B cell (primary cell): Measurements from ENCODE around the gene MVB12B. TPM values are rescaled to one million over a fixed set of nuclear protein-coding genes. Genes with fewer than 3 reads are reported as not detected.

Experiments
- ATAC-seq: fragments of 200-7000 bp; cut with Tn5 transposase; one replicate; pipeline ENCODE4 v1.10.0; 2021; ENCODE audit warnings: low read depth, mild to moderate bottlenecking, moderate number of reproducible peaks, moderate library complexity
- CTCF ChIA-PET: fragments of 350-600 bp; sonication (Branson Sonifier 250); formaldehyde crosslinking; loops from one replicate; lab custom pipeline; 2021; ENCODE audit warnings: antibody characterized with exemption, inconsistent platforms; lab: Charles Lee
- POLR2A ChIA-PET: fragments of 350-600 bp; sonication (Branson Sonifier 250); formaldehyde crosslinking; loops from one replicate; lab custom pipeline; 2021; ENCODE audit warnings: antibody characterized with exemption; lab: Charles Lee
- DNase-seq: peaks from one replicate; pipeline ENCODE4 v3.0.0; 2013
- H2AFZ ChIP-seq: 2 replicates; pipeline ENCODE4 v1.6.1; 2012; ENCODE audit warnings: mild to moderate bottlenecking, low read depth, low read length; ENCODE audit not compliant: insufficient read depth, poor library complexity, severe bottlenecking
- H3K27ac ChIP-seq, 2 donors: 1 replicate in 1 of 2; 2 replicates in 1 of 2; pipeline ENCODE4 v1.5.1; 2012 to 2013; ENCODE audit warnings: low read length in 2 of 2, mild to moderate bottlenecking in 2 of 2, moderate library complexity in 1 of 2
- H3K27me3 ChIP-seq, 4 experiments: fragments of 200-600 bp in 1 of 4; sonication (generic) in 1 of 4; replicated peaks in 1 of 4; 1 replicate in 2 of 4; 2 replicates in 2 of 4; pipeline versions ENCODE4 v1.6.1 to v1.7.0; 2013 to 2016; ENCODE audit warnings: low read length in 3 of 4, mild to moderate bottlenecking in 2 of 4, mixed read lengths in 1 of 4, moderate library complexity in 1 of 4; ENCODE audit not compliant: insufficient read depth in 4 of 4, control insufficient read depth in 3 of 4; ENCODE audit errors: control extremely low read depth in 1 of 4
- H3K36me3 ChIP-seq, 2 experiments: replicated peaks in 1 of 2; 1 replicate in 1 of 2; 2 replicates in 1 of 2; pipeline versions ENCODE4 v1.6.1 to v1.7.1; 2013; ENCODE audit warnings: low read length in 1 of 2; ENCODE audit not compliant: insufficient read depth in 2 of 2, control insufficient read depth in 1 of 2; ENCODE audit errors: control extremely low read depth in 1 of 2, extremely low read depth in 1 of 2
- H3K4me1 ChIP-seq, 2 donors: fragments of 200-600 bp in 1 of 2; sonication (generic) in 1 of 2; 1 replicate in 1 of 2; 2 replicates in 1 of 2; pipeline versions ENCODE4 v1.5.1 to v1.6.1; 2013 to 2017; ENCODE audit warnings: low read length in 2 of 2; ENCODE audit not compliant: control insufficient read depth in 2 of 2, insufficient read depth in 2 of 2
- H3K4me2 ChIP-seq: replicated peaks from 2 replicates; pipeline ENCODE3; 2012; ENCODE audit warnings: mild to moderate bottlenecking, low read depth, low read length; ENCODE audit not compliant: poor library complexity, severe bottlenecking
- H3K4me3 ChIP-seq, 5 experiments: fragments of 200-600 bp in 1 of 5; sonication (generic) in 1 of 5; 1 replicate in 3 of 5; 2 replicates in 2 of 5; pipeline versions ENCODE4 v1.5.1 to v1.7.0; 2011 to 2016; ENCODE audit warnings: low read length in 4 of 5, mild to moderate bottlenecking in 4 of 5, low read depth in 2 of 5, control low read depth in 1 of 5, moderate library complexity in 1 of 5; ENCODE audit not compliant: insufficient read depth in 1 of 5; ENCODE audit errors: control extremely low read depth in 1 of 5, extremely low read depth in 1 of 5
- H3K79me2 ChIP-seq: fragments of 200-600 bp; sonication (generic); one replicate; pipeline ENCODE4 v1.6.0; 2016; ENCODE audit warnings: low read length; ENCODE audit not compliant: control insufficient read depth, insufficient read depth
- H3K9ac ChIP-seq: fragments of 200-600 bp; sonication (generic); 2 replicates; pipeline ENCODE4 v1.6.1; 2017; ENCODE audit warnings: mild to moderate bottlenecking, low read length, moderate library complexity
- H3K9me3 ChIP-seq, 3 donors: one replicate each; pipeline versions ENCODE4 v1.6.1 to v1.7.1; 2013; ENCODE audit warnings: low read length in 2 of 3; ENCODE audit not compliant: control insufficient read depth in 2 of 3, insufficient read depth in 1 of 3; ENCODE audit errors: control extremely low read depth in 1 of 3
- H4K20me1 ChIP-seq: 2 replicates; pipeline ENCODE4 v1.6.0; 2012; ENCODE audit warnings: mild to moderate bottlenecking, low read length; ENCODE audit not compliant: insufficient read depth, control insufficient read depth, poor library complexity, severe bottlenecking
- H3K27ac Mint-ChIP-seq: one replicate; pipeline ENCODE4 v1.8.0; 2021; ENCODE audit warnings: mixed read lengths
- H3K27me3 Mint-ChIP-seq: one replicate; pipeline ENCODE4 v1.8.0; 2021; ENCODE audit warnings: mixed read lengths
- H3K4me1 Mint-ChIP-seq: one replicate; pipeline ENCODE4 v1.8.0; 2021; ENCODE audit warnings: mixed read lengths
- H3K4me3 Mint-ChIP-seq: one replicate; pipeline ENCODE4 v1.8.0; 2021; ENCODE audit warnings: mixed read lengths
- H3K9me3 Mint-ChIP-seq: one replicate; pipeline ENCODE4 v1.8.0; 2022; ENCODE audit warnings: mixed read lengths; ENCODE audit not compliant: insufficient read depth
- EZH2 ChIP-seq: IDR thresholded peaks from 2 replicates; pipeline ENCODE4 v1.6.1; 2012; ENCODE audit warnings: borderline replicate concordance, low read depth, mild to moderate bottlenecking, moderate library complexity, low read length; ENCODE audit not compliant: insufficient read depth, poor library complexity, severe bottlenecking
- WGBS: methylation state at CpG from one replicate; pipeline ENCODE4 v1.1.5; 2013; ENCODE audit warnings: missing lambda C conversion rate; ENCODE audit not compliant: insufficient coverage; 5-methylcytosine and 5-hydroxymethylcytosine counted together
- intact Hi-C: fragments of 100-400 bp; cut with micrococcal nuclease; formaldehyde crosslinking; loops from one replicate; pipeline ENCODE4 v1.10.0; 2022
- polyA plus RNA-seq: library from polyadenylated mRNA; depleted of rRNA; stranded (reverse); fragments of >200 nt; gene quantifications from 2 replicates; pipeline ENCODE4 v1.2.3, GENCODE V29; 2012
- total RNA-seq, 2 donors: library from RNA; stranded (reverse); fragments of 120-200 nt in 1 of 2; gene quantifications; 1 replicate in 1 of 2; 2 replicates in 1 of 2; pipeline versions ENCODE4 v1.2.3 to v1.2.4, GENCODE V29; 2013 to 2022
- TF ChIP-seq, protein P1 (sequence below): fragments of 200-600 bp; IDR thresholded peaks from one replicate; pipeline ENCODE4 v1.8.0; 2022; ENCODE audit warnings: antibody characterized with exemption, mild to moderate bottlenecking

The MVB12B gene
- total and polyA plus RNA-seq, 2 donors (not counting 1 experiment from before 2014, with no cell fraction given): 1.2 to 9.8 TPM

DNA sequence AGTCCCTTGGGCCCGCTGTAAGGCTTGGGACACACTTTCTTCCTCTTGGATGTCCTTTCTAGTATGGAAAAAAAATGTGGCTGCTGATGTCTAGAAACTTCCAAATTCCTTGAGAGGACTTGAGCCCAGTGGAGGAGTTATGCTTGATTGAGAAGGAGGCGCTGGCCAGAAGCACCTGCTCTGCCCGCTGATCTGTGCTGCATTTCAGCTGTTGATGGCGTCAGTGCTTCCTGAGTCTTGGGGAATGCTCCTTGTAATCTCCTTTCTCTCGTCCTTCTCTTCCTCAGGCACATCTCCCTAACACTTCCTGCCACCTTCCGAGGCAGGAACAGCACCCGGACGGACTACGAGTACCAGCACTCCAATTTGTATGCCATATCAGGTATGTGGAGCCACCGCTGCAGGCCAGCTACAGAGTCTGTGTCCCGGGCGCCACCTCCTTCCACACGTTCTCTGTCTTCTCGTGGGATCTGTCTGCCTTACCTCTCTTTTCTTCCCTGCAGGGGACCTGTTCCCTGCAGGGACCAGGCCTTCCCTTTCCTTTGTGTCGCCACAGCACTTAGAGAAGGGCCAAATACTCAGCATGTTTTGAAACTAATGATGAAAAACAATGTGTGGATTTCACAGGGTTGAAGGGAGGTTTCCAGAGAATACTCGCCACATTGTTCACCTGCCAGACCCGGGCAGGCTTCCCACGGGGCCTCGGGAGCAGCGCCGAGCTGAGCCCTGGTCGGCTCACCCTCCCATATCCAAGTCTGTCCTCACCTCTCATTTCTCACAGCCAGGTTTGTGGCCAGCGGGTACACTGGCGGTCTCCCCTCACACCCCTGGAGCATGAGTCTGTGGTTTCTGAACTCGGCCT is 95.2 kb downstream of the MVB12B start:
- Histone ChIP-seq H3K9me3 (no peaks in the 10 kb centered on the region), H3K4me1 (no peaks in the 10 kb centered on the region), H3K4me3 (no peak overlapping the region), H3K79me2 (no peaks in the 10 kb centered on the region), H3K27ac (no peak overlapping the region), H3K9ac (no peak overlapping the region), H3K4me2 (no peak overlapping the region), H2AFZ (no peak overlapping the region), H4K20me1 (no peaks in the 10 kb centered on the region), H3K27me3 (no peaks in the 10 kb centered on the region), H3K36me3 (no peaks in the 10 kb centered on the region)
- H3K27me3 Mint-ChIP-seq: peaks cover 10% of the 10 kb centered on the region
- WGBS: 79% methylated on average over 16 of the region's 25 CpGs
- TF ChIP-seq, protein P1, sequence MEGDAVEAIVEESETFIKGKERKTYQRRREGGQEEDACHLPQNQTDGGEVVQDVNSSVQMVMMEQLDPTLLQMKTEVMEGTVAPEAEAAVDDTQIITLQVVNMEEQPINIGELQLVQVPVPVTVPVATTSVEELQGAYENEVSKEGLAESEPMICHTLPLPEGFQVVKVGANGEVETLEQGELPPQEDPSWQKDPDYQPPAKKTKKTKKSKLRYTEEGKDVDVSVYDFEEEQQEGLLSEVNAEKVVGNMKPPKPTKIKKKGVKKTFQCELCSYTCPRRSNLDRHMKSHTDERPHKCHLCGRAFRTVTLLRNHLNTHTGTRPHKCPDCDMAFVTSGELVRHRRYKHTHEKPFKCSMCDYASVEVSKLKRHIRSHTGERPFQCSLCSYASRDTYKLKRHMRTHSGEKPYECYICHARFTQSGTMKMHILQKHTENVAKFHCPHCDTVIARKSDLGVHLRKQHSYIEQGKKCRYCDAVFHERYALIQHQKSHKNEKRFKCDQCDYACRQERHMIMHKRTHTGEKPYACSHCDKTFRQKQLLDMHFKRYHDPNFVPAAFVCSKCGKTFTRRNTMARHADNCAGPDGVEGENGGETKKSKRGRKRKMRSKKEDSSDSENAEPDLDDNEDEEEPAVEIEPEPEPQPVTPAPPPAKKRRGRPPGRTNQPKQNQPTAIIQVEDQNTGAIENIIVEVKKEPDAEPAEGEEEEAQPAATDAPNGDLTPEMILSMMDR: no peak
- no peak for TF ChIP-seq EZH2
- CTCF ChIA-PET: no interaction called here
- H3K4me1 Mint-ChIP-seq: no peaks in the 10 kb centered on the region
- DNase-seq: no peak
- H3K9me3 Mint-ChIP-seq: no peaks in the 10 kb centered on the region
- no peak overlapping the region for H3K27ac Mint-ChIP-seq
- intact Hi-C loops: no loop called here
- H3K4me3 Mint-ChIP-seq: no peak overlapping the region
- no peak for ATAC-seq
- POLR2A ChIA-PET: no interaction called here

DNA sequence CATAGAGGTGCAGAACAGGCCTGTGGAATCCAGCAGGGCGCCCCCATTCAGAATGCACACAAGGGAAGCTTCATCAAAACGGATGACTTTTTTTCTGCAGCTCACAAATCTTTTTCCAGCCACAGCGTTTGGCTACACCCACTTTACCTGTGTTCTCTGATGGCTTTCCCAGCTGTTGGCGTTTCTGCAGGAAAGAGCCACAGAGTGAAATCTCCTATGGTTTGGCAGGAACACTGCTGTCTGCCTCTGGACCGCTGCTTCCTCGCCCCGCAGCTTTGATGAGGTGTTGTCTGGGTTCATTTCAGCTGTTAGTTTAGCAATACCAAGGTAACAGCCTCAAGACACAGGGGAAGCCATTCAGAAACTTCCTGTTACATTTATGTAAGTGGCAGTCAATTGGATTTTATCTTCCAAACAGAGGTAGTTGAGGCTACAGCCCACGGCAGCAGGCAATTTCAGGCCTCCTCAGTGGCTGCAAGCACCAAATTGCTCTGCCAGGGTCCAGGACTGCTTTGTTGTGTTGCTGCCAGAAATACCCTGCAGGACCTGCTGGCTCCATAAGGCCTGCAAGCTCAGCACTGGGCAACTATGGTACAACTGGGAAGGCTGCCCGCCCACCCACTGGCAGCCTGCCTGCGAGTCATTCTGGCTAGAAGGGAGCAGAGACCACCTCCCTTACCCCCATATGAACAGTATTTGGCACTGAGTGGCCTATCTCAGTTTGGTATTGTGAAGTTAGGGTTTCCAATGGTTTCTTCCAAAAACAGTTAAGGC is 96.7 kb downstream of the MVB12B start:
- Histone ChIP-seq H3K4me3 (no peak overlapping the region), H3K9me3 (no peaks in the 10 kb centered on the region), H3K36me3 (no peaks in the 10 kb centered on the region), H3K4me1 (peaks cover under 1 to 4% of the 10 kb centered on the region in 2 donors), H3K27me3 (no peaks in the 10 kb centered on the region), H3K4me2 (no peak overlapping the region), H4K20me1 (no peaks in the 10 kb centered on the region), H3K27ac (no peak overlapping the region), H3K79me2 (no peaks in the 10 kb centered on the region), H3K9ac (no peak overlapping the region), H2AFZ (no peak overlapping the region)
- TF ChIP-seq, protein P1: no peak
- TF ChIP-seq EZH2: no peak
- ChIA-PET POLR2A (no interaction called here), CTCF (no interaction called here)
- intact Hi-C loops: no loop called here
- WGBS: 91% methylated on average over 7 of the region's 10 CpGs
- Mint-ChIP-seq H3K9me3 (no peaks in the 10 kb centered on the region), H3K27ac (no peak overlapping the region), H3K27me3 (peaks cover 10% of the 10 kb centered on the region), H3K4me1 (peaks cover 2% of the 10 kb centered on the region), H3K4me3 (no peak overlapping the region)
- DNase-seq (no peak), ATAC-seq (no peak)
